Measurements from ENCODE around the gene RARRES2. TPM values are rescaled to one million over a fixed set of nuclear protein-coding genes. Genes with fewer than 3 reads are reported as not detected.

The RARRES2 gene
- total RNA-seq, 1 experiment from 2014 or later = 60.9 TPM

- no peak for DNase-seq
- no peaks in the 10 kb centered on the region for H4K20me1 ChIP-seq (ENCODE audit: control insufficient read depth, insufficient read depth, insufficient read length)
- no peak overlapping the region for H2BK12ac ChIP-seq (ENCODE audit: insufficient read length, low read depth, low read length)
- H3K27me3 ChIP-seq (ENCODE audit: insufficient read depth, low read length) = no peaks in the 10 kb centered on the region
- no peak overlapping the region for H3K27ac ChIP-seq (ENCODE audit: insufficient read length, low read depth, low read length)
- H3K9me3 Mint-ChIP-seq = no peaks in the 10 kb centered on the region
- peaks cover 11% of the 10 kb centered on the region for H3K23me2 ChIP-seq (ENCODE audit: insufficient read length, low read depth, low read length, poor library complexity, severe bottlenecking)
- H4K91ac ChIP-seq (ENCODE audit: insufficient read length, low read depth, low read length) = no peak overlapping the region
- H3T11ph ChIP-seq (ENCODE audit: low read length) = no peak overlapping the region
- no peak overlapping the region for H3K18ac ChIP-seq (ENCODE audit: insufficient read length, low read depth, low read length)
- peak overlapping the region; percentile 83 for H3K4me2 ChIP-seq (ENCODE audit: insufficient read depth, insufficient read length, low read length)
- H2AK5ac ChIP-seq (ENCODE audit: insufficient read length, low read length) = no peak overlapping the region
- H3K9me3 ChIP-seq (ENCODE audit: control insufficient read depth, low read depth, low read length) = no peaks in the 10 kb centered on the region
- H2AFZ ChIP-seq (ENCODE audit: low read length) = no peak overlapping the region
- peak overlapping the region; percentile 80 to 97 (median 93) for H3K27ac Mint-ChIP-seq
- no peak overlapping the region for H2BK20ac ChIP-seq (ENCODE audit: low read depth, low read length, poor library complexity, severe bottlenecking)
- no peak for TF ChIP-seq CTCF (conservative IDR thresholded peaks at IDR 0.05)
- H3K4me3 Mint-ChIP-seq = peak overlapping the region; percentile 87 to 95
- no peak overlapping the region for H2BK120ac ChIP-seq (ENCODE audit: low read depth, low read length, poor library complexity, severe bottlenecking)
- no peak overlapping the region for H3K23ac ChIP-seq (ENCODE audit: insufficient read length, low read depth, low read length)
- H3K79me2 ChIP-seq (ENCODE audit: insufficient read depth, low read length) = peaks cover 9% of the 10 kb centered on the region; the same call in 1 of the 2 replicates
- peak overlapping the region; percentile 48 for H3K9ac ChIP-seq (ENCODE audit: extremely low read depth, insufficient read length, low read length)
- peaks cover 73 to 80% of the 10 kb centered on the region in 2 experiments for H3K4me1 Mint-ChIP-seq
- no peak overlapping the region for H2BK5ac ChIP-seq (ENCODE audit: insufficient read length, low read length)
- H3K14ac ChIP-seq (ENCODE audit: insufficient read depth, low read length) = no peak overlapping the region
- no peak overlapping the region for H4K5ac ChIP-seq (ENCODE audit: insufficient read length, low read depth, low read length)
- no peak overlapping the region for H2BK15ac ChIP-seq (ENCODE audit: low read depth, low read length)
- H3K4me1 ChIP-seq (ENCODE audit: insufficient read depth, low read length) = peaks cover 20% of the 10 kb centered on the region
- H4K8ac ChIP-seq (replicated peaks; ENCODE audit: insufficient read length, low read depth, low read length) = no peak overlapping the region
- H3K36me3 Mint-ChIP-seq (ENCODE audit: insufficient read depth in 1 of 3, low read depth in 3 of 3) = peaks cover 6 to 9% (median 8%) of the 10 kb centered on the region in 3 experiments; a peak in 6 of 7 replicates
- no peaks in the 10 kb centered on the region for H3K79me1 ChIP-seq (ENCODE audit: insufficient read depth, low read depth, low read length, poor library complexity, severe bottlenecking)
- no peak overlapping the region for H3K56ac ChIP-seq (ENCODE audit: insufficient read length, low read depth, low read length)
- H3K4ac ChIP-seq (ENCODE audit: low read depth, low read length) = no peak overlapping the region
- no CpG with 5 or more reads among the region's 52 CpGs for WGBS (ENCODE audit: extremely low coverage, insufficient read length, low lambda C conversion rate)
- no peaks in the 10 kb centered on the region for H3K27me3 Mint-ChIP-seq (ENCODE audit: low read depth)
These were observed 38.3 kb upstream of the RARRES2 start for GRCh38 chr7:150379441-150380379.
